ENCODE measurements around the gene TTL. TPM values are rescaled to one million over a fixed set of nuclear protein-coding genes. Genes with fewer than 3 reads are reported as not detected.

Gene TTL
- total RNA-seq, 3 donors from 2014 or later (not counting 1 experiment from before 2014, with no cell fraction given), result 14.3 to 26.8 (median 26.4) TPM

Other genes with a start within 250 kb of the TTL start
- 10 to 100 TPM in 2 of 3 donors, 1 to 10 TPM in 1; 9.3 to 20.3 (median 16.0) TPM for gene ZC3H8, start 227.1 kb upstream of the TTL start, total RNA-seq
- 10 to 100 TPM; 13.1 to 17.3 (median 15.3) TPM for gene ZC3H6, start 206.6 kb upstream of the TTL start, total RNA-seq
- gene RGPD8, start 48.5 kb upstream of the TTL start, total RNA-seq, result 10 to 100 TPM; 30.7 to 38.5 (median 34.1) TPM
- 10 to 100 TPM; 16.2 to 26.5 (median 22.1) TPM for gene POLR1B, start 60.3 kb downstream of the TTL start, total RNA-seq
- gene CHCHD5, start 102.5 kb downstream of the TTL start, total RNA-seq, result 10 to 100 TPM; 21.9 to 24.1 (median 22.4) TPM
- 100 to 1,000 TPM; 193 to 241 (median 233) TPM for gene SLC20A1, start 163.8 kb downstream of the TTL start, total RNA-seq
- 1 to 10 TPM in 1 of 3 donors, under 1 TPM in 1, not detected in 1; 0.45 to 2.0 TPM for gene NT5DC4, start 238.9 kb downstream of the TTL start, total RNA-seq